Endothelial cell of umbilical vein (primary cell): ENCODE results near the gene CTTNBP2NL. TPM values are rescaled to one million over a fixed set of nuclear protein-coding genes. Genes with fewer than 3 reads are reported as not detected.

ENCODE experiments used
- BruUV-seq: library from RNA; stranded (reverse); fragments of 400-500 nt; replicated peaks from 2 replicates; lab custom pipeline; 2021; lab: Mats Ljungman, UMichigan
- CTCF ChIA-PET: fragments of 300-600, 350-600 bp; sonication (Branson Sonifier 250); formaldehyde crosslinking; loops from one replicate; lab custom pipeline; 2021; ENCODE audit warnings: antibody characterized with exemption, inconsistent platforms; lab: Charles Lee
- POLR2A ChIA-PET: fragments of 300-600, 350-600 bp; sonication (Branson Sonifier 250); formaldehyde crosslinking; loops from one replicate; lab custom pipeline; 2021; ENCODE audit warnings: antibody characterized with exemption, inconsistent platforms; lab: Charles Lee
- DNase-seq: peaks from one replicate; pipeline ENCODE4 v3.0.0-alpha.2; 2011; ENCODE audit warnings: low read depth, low spot score
- FAIRE-seq: peaks from 2 replicates; lab custom pipeline; 2011; peaks lifted over from hg19 to GRCh38; lab: Jason Lieb, UNC
- H2AFZ ChIP-seq: 2 replicates; pipeline ENCODE4 v1.6.0; 2012; ENCODE audit warnings: low read depth, low read length, control low read depth, inconsistent platforms
- H3K27ac ChIP-seq: 2 replicates; pipeline ENCODE4 v1.5.1; 2011; ENCODE audit warnings: low read depth, mild to moderate bottlenecking, control low read depth, low read length, moderate library complexity; ENCODE audit not compliant: insufficient read depth
- H3K27me3 ChIP-seq, 2 experiments: 2 replicates each; pipeline versions ENCODE4 v1.6.0 to v1.6.1; 2011; ENCODE audit warnings: low read length in 2 of 2, mixed read lengths in 1 of 2; ENCODE audit not compliant: control insufficient read depth in 2 of 2, insufficient read depth in 2 of 2
- H3K36me3 ChIP-seq, 2 experiments: 2 replicates in 1 of 2; 3 replicates in 1 of 2; pipeline ENCODE4 v1.5.1; 2011; ENCODE audit warnings: low read length in 2 of 2, mild to moderate bottlenecking in 1 of 2, moderate library complexity in 1 of 2; ENCODE audit not compliant: control insufficient read depth in 2 of 2, insufficient read depth in 2 of 2; ENCODE audit errors: extremely low read depth in 1 of 2
- H3K4me1 ChIP-seq: 3 replicates; pipeline ENCODE4 v1.5.1; 2011; ENCODE audit warnings: mild to moderate bottlenecking, low read length; ENCODE audit not compliant: control insufficient read depth, insufficient read depth; ENCODE audit errors: extremely low read depth
- H3K4me2 ChIP-seq: 2 replicates; pipeline ENCODE4 v1.6.1; 2011; ENCODE audit warnings: low read length, control low read depth, mixed read lengths; ENCODE audit not compliant: insufficient read depth
- H3K4me3 ChIP-seq, 3 experiments: fragments of 200-600 bp in 1 of 3; sonication (generic), shearing (Covaris generic) in 1 of 3; replicated peaks in 1 of 3; 2 replicates each; pipeline ENCODE4 v1.5.1; 2011 to 2016; ENCODE audit warnings: control low read depth in 3 of 3, low read length in 3 of 3, mild to moderate bottlenecking in 2 of 3, inconsistent platforms in 1 of 3, low read depth in 1 of 3, moderate library complexity in 1 of 3; ENCODE audit not compliant: insufficient read depth in 1 of 3
- H3K79me2 ChIP-seq: 2 replicates; pipeline ENCODE4 v1.6.0; 2012; ENCODE audit warnings: low read length, inconsistent platforms; ENCODE audit not compliant: control insufficient read depth, insufficient read depth
- H3K9ac ChIP-seq: replicated peaks from 2 replicates; pipeline ENCODE3; 2011; ENCODE audit warnings: low read length, control low read depth; ENCODE audit not compliant: insufficient read depth; ENCODE audit errors: extremely low read depth
- H3K9me1 ChIP-seq: replicated peaks from 3 replicates; pipeline ENCODE4 v1.6.0; 2011; ENCODE audit warnings: mild to moderate bottlenecking, low read length; ENCODE audit not compliant: control insufficient read depth, insufficient read depth; ENCODE audit errors: extremely low read depth
- H3K9me3 ChIP-seq: replicated peaks from 2 replicates; pipeline ENCODE4 v1.5.1; 2012; ENCODE audit warnings: low read length, inconsistent platforms; ENCODE audit not compliant: control insufficient read depth, insufficient read depth
- H4K20me1 ChIP-seq: replicated peaks from 2 replicates; pipeline ENCODE3; 2011; ENCODE audit warnings: mild to moderate bottlenecking, low read length; ENCODE audit not compliant: control insufficient read depth, insufficient read depth; ENCODE audit errors: extremely low read depth
- EZH2 ChIP-seq: IDR thresholded peaks from 2 replicates; pipeline ENCODE4 v1.6.1; 2012; ENCODE audit warnings: borderline replicate concordance, low read depth, mild to moderate bottlenecking, moderate library complexity, low read length, inconsistent platforms; ENCODE audit not compliant: severe bottlenecking
- FOS ChIP-seq: IDR thresholded peaks from 2 replicates; pipeline ENCODE4 v1.6.1; 2011; ENCODE audit warnings: mild to moderate bottlenecking, low read length, moderate library complexity, borderline replicate concordance; ENCODE audit not compliant: insufficient read depth
- GATA2 ChIP-seq: IDR thresholded peaks from 2 replicates; pipeline ENCODE4 v1.7.0; 2011; ENCODE audit warnings: low read depth, mild to moderate bottlenecking, moderate library complexity, mixed read lengths, low read length; ENCODE audit not compliant: insufficient read length, insufficient read depth
- JUN ChIP-seq: IDR thresholded peaks from 2 replicates; pipeline ENCODE4 v1.6.1; 2011; ENCODE audit warnings: borderline replicate concordance, low read depth; ENCODE audit not compliant: insufficient read length, insufficient read depth
- MYC ChIP-seq: IDR thresholded peaks from one replicate; pipeline ENCODE4 v1.6.1; 2011; ENCODE audit warnings: mild to moderate bottlenecking, low read depth, low read length
- POLR2A ChIP-seq: IDR thresholded peaks from 2 replicates; pipeline ENCODE4 v1.6.1; 2012; ENCODE audit warnings: low read depth, mild to moderate bottlenecking, control low read depth, low read length
- POLR2AphosphoS5 ChIP-seq: IDR thresholded peaks from 2 replicates; pipeline ENCODE4 v1.6.1; 2012; ENCODE audit warnings: low read depth, mild to moderate bottlenecking, control low read depth, low read length, moderate library complexity; ENCODE audit not compliant: insufficient read depth
- dilution Hi-C: fragments of 300-500 bp; cut with MboI; formaldehyde crosslinking; loops from one replicate; pipeline ENCODE4 v1.15.0; 2019; ENCODE audit warnings: low sequenced_read_pairs; ENCODE audit not compliant: extremely low pct_ligation_motif_present
- intact Hi-C: fragments of 100-400 bp; cut with micrococcal nuclease; formaldehyde crosslinking; loops from one replicate; pipeline ENCODE4 v1.10.0; 2022
- polyA plus RNA-seq, 4 experiments: library from polyadenylated mRNA; depleted of rRNA in 3 of 4; stranded (reverse) in 3 of 4; unstranded in 1 of 4; fragments of >200 nt; gene quantifications; 2 replicates each; pipeline versions ENCODE4 v1.2.1 to v1.2.3, GENCODE V29; 2011 to 2012; ENCODE audit warnings: missing spikeins in 1 of 4
- total RNA-seq: library from RNA; stranded (reverse); gene quantifications from 2 replicates; pipeline ENCODE4 v1.2.3, GENCODE V29; 2021
- TF ChIP-seq, protein P1 (sequence below), 2 donors: IDR thresholded peaks; 1 replicate in 1 of 2; 2 replicates in 1 of 2; pipeline ENCODE4 v1.5.1; 2011; ENCODE audit warnings: low read length in 2 of 2, mild to moderate bottlenecking in 2 of 2, moderate library complexity in 2 of 2, control low read depth in 1 of 2, inconsistent platforms in 1 of 2, low read depth in 1 of 2; ENCODE audit not compliant: insufficient read depth in 1 of 2; ENCODE audit errors: extremely low read depth in 1 of 2
- TF ChIP-seq, protein P2 (sequence below): IDR thresholded peaks from 2 replicates; pipeline ENCODE4 v1.6.1; 2011; ENCODE audit not compliant: insufficient read depth, insufficient read length

Gene CTTNBP2NL
- total and polyA plus RNA-seq, 2 donors (not counting 3 experiments of a cell fraction or from before 2014, with no cell fraction given) = 21.5 to 94.4 TPM

GRCh38 chr1:112368198-112368597 is 27.8 kb upstream of the CTTNBP2NL start:
- H3K27ac ChIP-seq = no peak overlapping the region
- dilution Hi-C loops (no loop called here), intact Hi-C loops (loop anchor here (2.0 to 5.0 kb wide), 3 partner anchors 21 to 886 kb away; no protein-coding TSS in a partner anchor)
- CTCF ChIA-PET = interaction anchor here (0.9 to 10.0 kb wide), 3 partner anchors 10 to 599 kb away, joined by 3 to 137 read pairs (median 73); no protein-coding TSS in a partner anchor
- H3K4me2 ChIP-seq = no peak overlapping the region
- no peak for DNase-seq
- BruUV-seq = no TSS peak
- no peak for FAIRE-seq
- H3K4me1 ChIP-seq = no peaks in the 10 kb centered on the region
- no peaks in the 10 kb centered on the region for H3K9me1 ChIP-seq
- no peaks in the 10 kb centered on the region for H3K9me3 ChIP-seq
- no peaks in the 10 kb centered on the region for H3K79me2 ChIP-seq
- no peak overlapping the region for H3K4me3 ChIP-seq
- H4K20me1 ChIP-seq = no peaks in the 10 kb centered on the region
- H3K27me3 ChIP-seq = peaks cover 12 to 14% of the 10 kb centered on the region in 2 experiments
- POLR2A ChIA-PET = no interaction called here
- TF ChIP-seq POLR2AphosphoS5 (no peak), GATA2 (no peak), POLR2A (no peak), JUN (no peak), MYC (no peak), FOS (no peak), EZH2 (no peak)
- TF ChIP-seq, protein P1, sequence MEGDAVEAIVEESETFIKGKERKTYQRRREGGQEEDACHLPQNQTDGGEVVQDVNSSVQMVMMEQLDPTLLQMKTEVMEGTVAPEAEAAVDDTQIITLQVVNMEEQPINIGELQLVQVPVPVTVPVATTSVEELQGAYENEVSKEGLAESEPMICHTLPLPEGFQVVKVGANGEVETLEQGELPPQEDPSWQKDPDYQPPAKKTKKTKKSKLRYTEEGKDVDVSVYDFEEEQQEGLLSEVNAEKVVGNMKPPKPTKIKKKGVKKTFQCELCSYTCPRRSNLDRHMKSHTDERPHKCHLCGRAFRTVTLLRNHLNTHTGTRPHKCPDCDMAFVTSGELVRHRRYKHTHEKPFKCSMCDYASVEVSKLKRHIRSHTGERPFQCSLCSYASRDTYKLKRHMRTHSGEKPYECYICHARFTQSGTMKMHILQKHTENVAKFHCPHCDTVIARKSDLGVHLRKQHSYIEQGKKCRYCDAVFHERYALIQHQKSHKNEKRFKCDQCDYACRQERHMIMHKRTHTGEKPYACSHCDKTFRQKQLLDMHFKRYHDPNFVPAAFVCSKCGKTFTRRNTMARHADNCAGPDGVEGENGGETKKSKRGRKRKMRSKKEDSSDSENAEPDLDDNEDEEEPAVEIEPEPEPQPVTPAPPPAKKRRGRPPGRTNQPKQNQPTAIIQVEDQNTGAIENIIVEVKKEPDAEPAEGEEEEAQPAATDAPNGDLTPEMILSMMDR (IDR thresholded peaks at IDR 0.05; ENCODE audit: extremely low read depth in 1 of 2, insufficient read depth in 1 of 2, low read depth in 1 of 2, low read length in 2 of 2) = no peak
- TF ChIP-seq, protein P2, sequence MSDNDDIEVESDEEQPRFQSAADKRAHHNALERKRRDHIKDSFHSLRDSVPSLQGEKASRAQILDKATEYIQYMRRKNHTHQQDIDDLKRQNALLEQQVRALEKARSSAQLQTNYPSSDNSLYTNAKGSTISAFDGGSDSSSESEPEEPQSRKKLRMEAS = no peak
- no peaks in the 10 kb centered on the region for H3K36me3 ChIP-seq
- H2AFZ ChIP-seq = no peak overlapping the region
- no peak overlapping the region for H3K9ac ChIP-seq
